WTC11 (cell line): ENCODE measurements around the gene PRSS57. TPM values are rescaled to one million over a fixed set of nuclear protein-coding genes. Genes with fewer than 3 reads are reported as not detected.

Source experiments
- ATAC-seq: fragments of 200-7000 bp; cut with Tn5 transposase; 2 replicates; pipeline ENCODE4 v1.10.0; 2021; ENCODE audit warnings: mild to moderate bottlenecking, moderate library complexity
- Bru-seq: library from RNA; stranded (reverse); fragments of 400-500 nt; gene quantifications from one replicate; lab custom pipeline; 2021; lab: Mats Ljungman, UMichigan
- CTCF ChIA-PET: fragments of 300-600 bp; sonication (Branson Sonifier 250); formaldehyde crosslinking; loops from one replicate; lab custom pipeline; 2021; ENCODE audit warnings: antibody characterized with exemption; lab: Charles Lee
- POLR2A ChIA-PET: fragments of 350-600 bp; sonication (Branson Sonifier 250); formaldehyde crosslinking; loops from one replicate; lab custom pipeline; 2021; ENCODE audit warnings: antibody characterized with exemption; lab: Charles Lee
- DNase-seq: peaks from one replicate; pipeline ENCODE4 v3.0.0; 2021; ENCODE audit warnings: low spot score
- H3K27ac Mint-ChIP-seq: 2 replicates; pipeline ENCODE4 v1.8.0; 2021; ENCODE audit warnings: mixed read lengths
- H3K27me3 Mint-ChIP-seq: 2 replicates; pipeline ENCODE4 v1.8.0; 2021; ENCODE audit warnings: low read depth, mild to moderate bottlenecking, moderate library complexity, mixed read lengths
- H3K36me3 Mint-ChIP-seq: 2 replicates; pipeline ENCODE4 v1.8.0; 2021; ENCODE audit warnings: mixed read lengths
- H3K4me1 Mint-ChIP-seq: 2 replicates; pipeline ENCODE4 v1.8.0; 2022; ENCODE audit warnings: mixed read lengths
- H3K4me3 Mint-ChIP-seq: 2 replicates; pipeline ENCODE4 v1.8.0; 2021; ENCODE audit warnings: mild to moderate bottlenecking, moderate library complexity, mixed read lengths
- H3K9me3 Mint-ChIP-seq: 2 replicates; pipeline ENCODE4 v1.8.0; 2021; ENCODE audit warnings: mixed read lengths
- CBFB ChIP-seq: sonication (generic); formaldehyde crosslinking; IDR thresholded peaks from 2 replicates; pipeline ENCODE4 v1.8.1; 2022; ENCODE audit warnings: mild to moderate bottlenecking, low read depth, missing genetic modification reagents
- FOXK1 ChIP-seq: sonication (generic); formaldehyde crosslinking; IDR thresholded peaks from 2 replicates; pipeline ENCODE4 v1.8.0; 2022; ENCODE audit warnings: mild to moderate bottlenecking, moderate library complexity, missing genetic modification reagents
- KAT7 ChIP-seq: sonication (generic); formaldehyde crosslinking; IDR thresholded peaks from 2 replicates; pipeline ENCODE4 v1.8.1; 2023; ENCODE audit warnings: missing genetic modification reagents, mild to moderate bottlenecking, borderline replicate concordance
- NFE2L1 ChIP-seq: sonication (generic); formaldehyde crosslinking; IDR thresholded peaks from 2 replicates; pipeline ENCODE4 v1.8.1; 2023; ENCODE audit warnings: missing genetic modification reagents
- NR2C2 ChIP-seq: sonication (generic); formaldehyde crosslinking; IDR thresholded peaks from 2 replicates; pipeline ENCODE4 v1.8.0; 2022; ENCODE audit warnings: mild to moderate bottlenecking, missing genetic modification reagents
- RELA ChIP-seq: sonication (generic); formaldehyde crosslinking; IDR thresholded peaks from 2 replicates; pipeline ENCODE4 v1.8.1; 2022; ENCODE audit warnings: missing genetic modification reagents, mild to moderate bottlenecking, borderline replicate concordance
- TCF7 ChIP-seq: sonication (generic); formaldehyde crosslinking; IDR thresholded peaks from 2 replicates; pipeline ENCODE4 v1.8.0; 2022; ENCODE audit warnings: mild to moderate bottlenecking, low read depth, missing genetic modification reagents, moderate library complexity
- ZNF219 ChIP-seq: sonication (generic); formaldehyde crosslinking; IDR thresholded peaks from 2 replicates; pipeline ENCODE4 v1.8.0; 2023; ENCODE audit warnings: missing genetic modification reagents, mild to moderate bottlenecking, borderline replicate concordance
- ZNF232 ChIP-seq: sonication (generic); formaldehyde crosslinking; IDR thresholded peaks from 2 replicates; pipeline ENCODE4 v1.8.0; 2022; ENCODE audit warnings: mild to moderate bottlenecking, missing genetic modification reagents
- ZNF317 ChIP-seq: sonication (generic); formaldehyde crosslinking; IDR thresholded peaks from 2 replicates; pipeline ENCODE4 v1.8.1; 2023; ENCODE audit warnings: low read depth, mild to moderate bottlenecking, moderate library complexity, missing genetic modification reagents, borderline replicate concordance
- long read RNA-seq, 3 experiments: library from RNA in 1 of 3; library from capped mRNA in 1 of 3; library from polyadenylated mRNA in 1 of 3; unstranded in 2 of 3; stranded (forward) in 1 of 3; transcript quantifications; one replicate each; pipeline ENCODE4 v2.0.0, GENCODE V29; 2021
- total RNA-seq: library from RNA; stranded (reverse); gene quantifications from 3 replicates; pipeline ENCODE4 v1.2.3, GENCODE V29; 2021
- TF ChIP-seq, protein P1 (sequence below): sonication (generic); formaldehyde crosslinking; IDR thresholded peaks from 2 replicates; pipeline ENCODE4 v1.8.0; 2023; ENCODE audit warnings: missing genetic modification reagents, mild to moderate bottlenecking, borderline replicate concordance
- TF ChIP-seq, protein P2 (sequence below): sonication (generic); formaldehyde crosslinking; IDR thresholded peaks from 2 replicates; pipeline ENCODE4 v1.8.1; 2023; ENCODE audit warnings: mild to moderate bottlenecking, moderate library complexity, missing genetic modification reagents
- TF ChIP-seq, protein P3 (sequence below): sonication (generic); formaldehyde crosslinking; IDR thresholded peaks from 2 replicates; pipeline ENCODE4 v1.8.1; 2022; ENCODE audit warnings: low read depth, missing genetic modification reagents, borderline replicate concordance
- TF ChIP-seq, protein P4 (sequence below): sonication (generic); formaldehyde crosslinking; IDR thresholded peaks from 2 replicates; pipeline ENCODE4 v1.8.1; 2023; ENCODE audit warnings: mild to moderate bottlenecking, missing genetic modification reagents, moderate library complexity
- TF ChIP-seq, protein P5 (sequence below): fragments of 250-450 bp; sonication (Bioruptor Pico); IDR thresholded peaks from 2 replicates; pipeline ENCODE4 v1.9.0; 2021; ENCODE audit warnings: mild to moderate bottlenecking
- TF ChIP-seq, protein P6 (sequence below): sonication (generic); formaldehyde crosslinking; IDR thresholded peaks from 2 replicates; pipeline ENCODE4 v1.8.1; 2023; ENCODE audit warnings: mild to moderate bottlenecking, missing genetic modification reagents, borderline replicate concordance
- TF ChIP-seq, protein P7 (sequence below): sonication (generic); formaldehyde crosslinking; IDR thresholded peaks from 2 replicates; pipeline ENCODE4 v1.8.0; 2022; ENCODE audit warnings: missing genetic modification reagents
- TF ChIP-seq, protein P8 (sequence below): sonication (generic); formaldehyde crosslinking; IDR thresholded peaks from 2 replicates; pipeline ENCODE4 v1.8.1; 2023; ENCODE audit warnings: mild to moderate bottlenecking, missing genetic modification reagents, moderate library complexity

PRSS57 gene
- total RNA-seq, result not detected in 3 replicates
- not detected for Bru-seq, nascent RNA
- long read RNA-seq, experiment 1, result 0 reads
- long read RNA-seq, experiment 2, result 0 reads
- long read RNA-seq, experiment 3, result 0 reads

DNA sequence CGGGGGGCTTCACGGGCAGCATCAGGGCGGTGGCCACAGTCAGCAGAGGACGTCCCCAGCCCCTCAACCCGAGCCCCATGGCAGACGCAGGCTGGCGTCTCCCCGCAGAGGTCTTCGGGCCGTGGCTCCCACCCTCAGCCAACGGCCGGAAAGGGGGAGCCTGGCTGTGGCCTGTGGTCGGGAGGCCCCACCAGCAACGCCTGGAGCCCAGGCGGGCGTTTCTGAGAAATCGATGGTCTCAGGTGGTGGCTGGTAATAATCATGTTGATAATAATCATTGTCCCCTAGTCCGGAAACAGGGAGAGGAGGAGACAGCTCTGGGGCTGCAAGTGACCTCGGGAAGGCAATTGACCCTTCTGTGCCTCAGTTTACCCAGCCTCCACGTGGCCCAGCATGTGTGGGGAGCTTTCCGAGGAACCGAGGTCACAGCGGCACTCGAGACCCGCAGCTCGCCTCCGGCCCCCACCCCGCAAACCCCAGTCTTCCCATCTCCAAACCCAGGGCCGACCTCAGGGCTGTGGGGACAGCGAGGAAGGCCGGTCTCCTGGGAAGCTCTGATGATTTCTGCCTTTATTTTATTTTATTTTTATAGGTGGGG is at the start of gene PRSS57:
TSS of gene PRSS57 (minus strand) at position 101 of the 598 bp plus-strand sequence. CDS start at position 79, 22 bp downstream.
- POLR2A ChIA-PET, result no interaction called here
- Mint-ChIP-seq H3K27ac (no peak within 1 kb of the TSS), H3K4me3 (no peak within 1 kb of the TSS), H3K4me1 (0 out of 2 replicates have a peak, but pooled peaks cover 2% of the 10 kb centered on the region), H3K36me3 (no peaks in the 10 kb centered on the region), H3K9me3 (no peaks in the 10 kb centered on the region), H3K27me3 (no peaks in the 10 kb centered on the region)
- no peak for ATAC-seq
- no peak for DNase-seq
- TF ChIP-seq FOXK1 (CRISPR knock-in tag) (no peak), TCF7 (CRISPR knock-in tag) (no peak), CBFB (no peak), RELA (CRISPR knock-in tag) (no peak), KAT7 (CRISPR knock-in tag) (no peak), ZNF232 (CRISPR knock-in tag) (no peak), ZNF219 (CRISPR knock-in tag) (no peak), NR2C2 (CRISPR knock-in tag) (no peak), ZNF317 (CRISPR knock-in tag) (no peak), NFE2L1 (CRISPR knock-in tag) (no peak)
- TF ChIP-seq, protein P1, sequence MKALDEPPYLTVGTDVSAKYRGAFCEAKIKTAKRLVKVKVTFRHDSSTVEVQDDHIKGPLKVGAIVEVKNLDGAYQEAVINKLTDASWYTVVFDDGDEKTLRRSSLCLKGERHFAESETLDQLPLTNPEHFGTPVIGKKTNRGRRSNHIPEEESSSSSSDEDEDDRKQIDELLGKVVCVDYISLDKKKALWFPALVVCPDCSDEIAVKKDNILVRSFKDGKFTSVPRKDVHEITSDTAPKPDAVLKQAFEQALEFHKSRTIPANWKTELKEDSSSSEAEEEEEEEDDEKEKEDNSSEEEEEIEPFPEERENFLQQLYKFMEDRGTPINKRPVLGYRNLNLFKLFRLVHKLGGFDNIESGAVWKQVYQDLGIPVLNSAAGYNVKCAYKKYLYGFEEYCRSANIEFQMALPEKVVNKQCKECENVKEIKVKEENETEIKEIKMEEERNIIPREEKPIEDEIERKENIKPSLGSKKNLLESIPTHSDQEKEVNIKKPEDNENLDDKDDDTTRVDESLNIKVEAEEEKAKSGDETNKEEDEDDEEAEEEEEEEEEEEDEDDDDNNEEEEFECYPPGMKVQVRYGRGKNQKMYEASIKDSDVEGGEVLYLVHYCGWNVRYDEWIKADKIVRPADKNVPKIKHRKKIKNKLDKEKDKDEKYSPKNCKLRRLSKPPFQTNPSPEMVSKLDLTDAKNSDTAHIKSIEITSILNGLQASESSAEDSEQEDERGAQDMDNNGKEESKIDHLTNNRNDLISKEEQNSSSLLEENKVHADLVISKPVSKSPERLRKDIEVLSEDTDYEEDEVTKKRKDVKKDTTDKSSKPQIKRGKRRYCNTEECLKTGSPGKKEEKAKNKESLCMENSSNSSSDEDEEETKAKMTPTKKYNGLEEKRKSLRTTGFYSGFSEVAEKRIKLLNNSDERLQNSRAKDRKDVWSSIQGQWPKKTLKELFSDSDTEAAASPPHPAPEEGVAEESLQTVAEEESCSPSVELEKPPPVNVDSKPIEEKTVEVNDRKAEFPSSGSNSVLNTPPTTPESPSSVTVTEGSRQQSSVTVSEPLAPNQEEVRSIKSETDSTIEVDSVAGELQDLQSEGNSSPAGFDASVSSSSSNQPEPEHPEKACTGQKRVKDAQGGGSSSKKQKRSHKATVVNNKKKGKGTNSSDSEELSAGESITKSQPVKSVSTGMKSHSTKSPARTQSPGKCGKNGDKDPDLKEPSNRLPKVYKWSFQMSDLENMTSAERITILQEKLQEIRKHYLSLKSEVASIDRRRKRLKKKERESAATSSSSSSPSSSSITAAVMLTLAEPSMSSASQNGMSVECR (CRISPR knock-in tag), result no peak
- TF ChIP-seq, protein P2, sequence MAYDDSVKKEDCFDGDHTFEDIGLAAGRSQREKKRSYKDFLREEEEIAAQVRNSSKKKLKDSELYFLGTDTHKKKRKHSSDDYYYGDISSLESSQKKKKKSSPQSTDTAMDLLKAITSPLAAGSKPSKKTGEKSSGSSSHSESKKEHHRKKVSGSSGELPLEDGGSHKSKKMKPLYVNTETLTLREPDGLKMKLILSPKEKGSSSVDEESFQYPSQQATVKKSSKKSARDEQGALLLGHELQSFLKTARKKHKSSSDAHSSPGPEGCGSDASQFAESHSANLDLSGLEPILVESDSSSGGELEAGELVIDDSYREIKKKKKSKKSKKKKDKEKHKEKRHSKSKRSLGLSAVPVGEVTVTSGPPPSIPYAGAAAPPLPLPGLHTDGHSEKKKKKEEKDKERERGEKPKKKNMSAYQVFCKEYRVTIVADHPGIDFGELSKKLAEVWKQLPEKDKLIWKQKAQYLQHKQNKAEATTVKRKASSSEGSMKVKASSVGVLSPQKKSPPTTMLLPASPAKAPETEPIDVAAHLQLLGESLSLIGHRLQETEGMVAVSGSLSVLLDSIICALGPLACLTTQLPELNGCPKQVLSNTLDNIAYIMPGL (CRISPR knock-in tag), result no peak
- TF ChIP-seq, protein P3, sequence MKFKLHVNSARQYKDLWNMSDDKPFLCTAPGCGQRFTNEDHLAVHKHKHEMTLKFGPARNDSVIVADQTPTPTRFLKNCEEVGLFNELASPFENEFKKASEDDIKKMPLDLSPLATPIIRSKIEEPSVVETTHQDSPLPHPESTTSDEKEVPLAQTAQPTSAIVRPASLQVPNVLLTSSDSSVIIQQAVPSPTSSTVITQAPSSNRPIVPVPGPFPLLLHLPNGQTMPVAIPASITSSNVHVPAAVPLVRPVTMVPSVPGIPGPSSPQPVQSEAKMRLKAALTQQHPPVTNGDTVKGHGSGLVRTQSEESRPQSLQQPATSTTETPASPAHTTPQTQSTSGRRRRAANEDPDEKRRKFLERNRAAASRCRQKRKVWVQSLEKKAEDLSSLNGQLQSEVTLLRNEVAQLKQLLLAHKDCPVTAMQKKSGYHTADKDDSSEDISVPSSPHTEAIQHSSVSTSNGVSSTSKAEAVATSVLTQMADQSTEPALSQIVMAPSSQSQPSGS (CRISPR knock-in tag), result no peak
- TF ChIP-seq, protein P4, sequence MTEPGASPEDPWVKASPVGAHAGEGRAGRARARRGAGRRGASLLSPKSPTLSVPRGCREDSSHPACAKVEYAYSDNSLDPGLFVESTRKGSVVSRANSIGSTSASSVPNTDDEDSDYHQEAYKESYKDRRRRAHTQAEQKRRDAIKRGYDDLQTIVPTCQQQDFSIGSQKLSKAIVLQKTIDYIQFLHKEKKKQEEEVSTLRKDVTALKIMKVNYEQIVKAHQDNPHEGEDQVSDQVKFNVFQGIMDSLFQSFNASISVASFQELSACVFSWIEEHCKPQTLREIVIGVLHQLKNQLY (CRISPR knock-in tag), result no peak
- TF ChIP-seq, protein P5, sequence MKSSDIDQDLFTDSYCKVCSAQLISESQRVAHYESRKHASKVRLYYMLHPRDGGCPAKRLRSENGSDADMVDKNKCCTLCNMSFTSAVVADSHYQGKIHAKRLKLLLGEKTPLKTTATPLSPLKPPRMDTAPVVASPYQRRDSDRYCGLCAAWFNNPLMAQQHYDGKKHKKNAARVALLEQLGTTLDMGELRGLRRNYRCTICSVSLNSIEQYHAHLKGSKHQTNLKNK (CRISPR knock-in tag), result no peak
- TF ChIP-seq, protein P6, sequence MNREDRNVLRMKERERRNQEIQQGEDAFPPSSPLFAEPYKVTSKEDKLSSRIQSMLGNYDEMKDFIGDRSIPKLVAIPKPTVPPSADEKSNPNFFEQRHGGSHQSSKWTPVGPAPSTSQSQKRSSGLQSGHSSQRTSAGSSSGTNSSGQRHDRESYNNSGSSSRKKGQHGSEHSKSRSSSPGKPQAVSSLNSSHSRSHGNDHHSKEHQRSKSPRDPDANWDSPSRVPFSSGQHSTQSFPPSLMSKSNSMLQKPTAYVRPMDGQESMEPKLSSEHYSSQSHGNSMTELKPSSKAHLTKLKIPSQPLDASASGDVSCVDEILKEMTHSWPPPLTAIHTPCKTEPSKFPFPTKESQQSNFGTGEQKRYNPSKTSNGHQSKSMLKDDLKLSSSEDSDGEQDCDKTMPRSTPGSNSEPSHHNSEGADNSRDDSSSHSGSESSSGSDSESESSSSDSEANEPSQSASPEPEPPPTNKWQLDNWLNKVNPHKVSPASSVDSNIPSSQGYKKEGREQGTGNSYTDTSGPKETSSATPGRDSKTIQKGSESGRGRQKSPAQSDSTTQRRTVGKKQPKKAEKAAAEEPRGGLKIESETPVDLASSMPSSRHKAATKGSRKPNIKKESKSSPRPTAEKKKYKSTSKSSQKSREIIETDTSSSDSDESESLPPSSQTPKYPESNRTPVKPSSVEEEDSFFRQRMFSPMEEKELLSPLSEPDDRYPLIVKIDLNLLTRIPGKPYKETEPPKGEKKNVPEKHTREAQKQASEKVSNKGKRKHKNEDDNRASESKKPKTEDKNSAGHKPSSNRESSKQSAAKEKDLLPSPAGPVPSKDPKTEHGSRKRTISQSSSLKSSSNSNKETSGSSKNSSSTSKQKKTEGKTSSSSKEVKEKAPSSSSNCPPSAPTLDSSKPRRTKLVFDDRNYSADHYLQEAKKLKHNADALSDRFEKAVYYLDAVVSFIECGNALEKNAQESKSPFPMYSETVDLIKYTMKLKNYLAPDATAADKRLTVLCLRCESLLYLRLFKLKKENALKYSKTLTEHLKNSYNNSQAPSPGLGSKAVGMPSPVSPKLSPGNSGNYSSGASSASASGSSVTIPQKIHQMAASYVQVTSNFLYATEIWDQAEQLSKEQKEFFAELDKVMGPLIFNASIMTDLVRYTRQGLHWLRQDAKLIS, result no peak
- TF ChIP-seq, protein P7, sequence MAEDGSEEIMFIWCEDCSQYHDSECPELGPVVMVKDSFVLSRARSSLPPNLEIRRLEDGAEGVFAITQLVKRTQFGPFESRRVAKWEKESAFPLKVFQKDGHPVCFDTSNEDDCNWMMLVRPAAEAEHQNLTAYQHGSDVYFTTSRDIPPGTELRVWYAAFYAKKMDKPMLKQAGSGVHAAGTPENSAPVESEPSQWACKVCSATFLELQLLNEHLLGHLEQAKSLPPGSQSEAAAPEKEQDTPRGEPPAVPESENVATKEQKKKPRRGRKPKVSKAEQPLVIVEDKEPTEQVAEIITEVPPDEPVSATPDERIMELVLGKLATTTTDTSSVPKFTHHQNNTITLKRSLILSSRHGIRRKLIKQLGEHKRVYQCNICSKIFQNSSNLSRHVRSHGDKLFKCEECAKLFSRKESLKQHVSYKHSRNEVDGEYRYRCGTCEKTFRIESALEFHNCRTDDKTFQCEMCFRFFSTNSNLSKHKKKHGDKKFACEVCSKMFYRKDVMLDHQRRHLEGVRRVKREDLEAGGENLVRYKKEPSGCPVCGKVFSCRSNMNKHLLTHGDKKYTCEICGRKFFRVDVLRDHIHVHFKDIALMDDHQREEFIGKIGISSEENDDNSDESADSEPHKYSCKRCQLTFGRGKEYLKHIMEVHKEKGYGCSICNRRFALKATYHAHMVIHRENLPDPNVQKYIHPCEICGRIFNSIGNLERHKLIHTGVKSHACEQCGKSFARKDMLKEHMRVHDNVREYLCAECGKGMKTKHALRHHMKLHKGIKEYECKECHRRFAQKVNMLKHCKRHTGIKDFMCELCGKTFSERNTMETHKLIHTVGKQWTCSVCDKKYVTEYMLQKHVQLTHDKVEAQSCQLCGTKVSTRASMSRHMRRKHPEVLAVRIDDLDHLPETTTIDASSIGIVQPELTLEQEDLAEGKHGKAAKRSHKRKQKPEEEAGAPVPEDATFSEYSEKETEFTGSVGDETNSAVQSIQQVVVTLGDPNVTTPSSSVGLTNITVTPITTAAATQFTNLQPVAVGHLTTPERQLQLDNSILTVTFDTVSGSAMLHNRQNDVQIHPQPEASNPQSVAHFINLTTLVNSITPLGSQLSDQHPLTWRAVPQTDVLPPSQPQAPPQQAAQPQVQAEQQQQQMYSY (CRISPR knock-in tag), result no peak
- TF ChIP-seq, protein P8, sequence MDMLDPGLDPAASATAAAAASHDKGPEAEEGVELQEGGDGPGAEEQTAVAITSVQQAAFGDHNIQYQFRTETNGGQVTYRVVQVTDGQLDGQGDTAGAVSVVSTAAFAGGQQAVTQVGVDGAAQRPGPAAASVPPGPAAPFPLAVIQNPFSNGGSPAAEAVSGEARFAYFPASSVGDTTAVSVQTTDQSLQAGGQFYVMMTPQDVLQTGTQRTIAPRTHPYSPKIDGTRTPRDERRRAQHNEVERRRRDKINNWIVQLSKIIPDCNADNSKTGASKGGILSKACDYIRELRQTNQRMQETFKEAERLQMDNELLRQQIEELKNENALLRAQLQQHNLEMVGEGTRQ (CRISPR knock-in tag), result no peak
- CTCF ChIA-PET, result interaction anchor here (1.3 to 1.6 kb wide), 2 partner anchors 8 to 15 kb away, joined by 3 to 5 read pairs; no protein-coding TSS in a partner anchor
